NB4 (cell line): ENCODE results near the gene SYNPO.
A peak's percentile ranks its signal among the peaks of the same experiment; 100 is the strongest.

Experiments
- DNase-seq: peaks from one replicate; pipeline ENCODE4 v3.0.0; 2010; ENCODE audit warnings: low read depth
- H3K4me3 ChIP-seq: one replicate; pipeline ENCODE4 v1.5.1; 2011; ENCODE audit warnings: mild to moderate bottlenecking, low read depth, low read length, moderate library complexity
- MAX ChIP-seq: IDR thresholded peaks from 2 replicates; pipeline ENCODE4 v1.6.1; 2011; ENCODE audit warnings: low read depth, low read length
- MYC ChIP-seq: IDR thresholded peaks from 2 replicates; pipeline ENCODE4 v1.6.1; 2011; ENCODE audit warnings: low read depth, low read length
- POLR2A ChIP-seq: IDR thresholded peaks from 2 replicates; pipeline ENCODE4 v1.6.1; 2011; ENCODE audit warnings: mild to moderate bottlenecking; ENCODE audit not compliant: insufficient read length; ENCODE audit errors: extremely low read depth
- TF ChIP-seq, protein P1 (sequence below): IDR thresholded peaks from one replicate; pipeline ENCODE4 v1.5.1; 2012; ENCODE audit warnings: low read depth, low read length

Gene SYNPO

DNA sequence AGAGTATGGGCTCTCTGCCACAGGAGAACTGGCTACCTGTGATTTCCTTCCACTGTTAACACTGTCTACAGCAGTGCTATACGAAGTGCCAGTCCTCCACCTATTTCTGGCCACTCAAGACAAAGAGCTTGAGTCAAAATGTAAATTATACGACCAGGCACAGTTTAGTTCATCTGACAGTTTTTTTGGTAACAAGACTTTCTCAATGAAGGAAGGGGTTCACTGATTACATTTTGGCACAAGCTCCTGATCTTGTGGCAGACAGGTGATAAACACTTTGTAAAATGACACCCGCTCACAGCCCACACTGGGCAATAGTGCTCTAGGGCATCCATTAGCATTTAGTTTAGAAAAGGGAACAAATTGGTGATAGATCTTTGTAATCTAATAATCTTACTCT lies 51.8 kb downstream of the SYNPO start:
- no peak for TF ChIP-seq POLR2A
- no peak for TF ChIP-seq MAX
- TF ChIP-seq, protein P1, sequence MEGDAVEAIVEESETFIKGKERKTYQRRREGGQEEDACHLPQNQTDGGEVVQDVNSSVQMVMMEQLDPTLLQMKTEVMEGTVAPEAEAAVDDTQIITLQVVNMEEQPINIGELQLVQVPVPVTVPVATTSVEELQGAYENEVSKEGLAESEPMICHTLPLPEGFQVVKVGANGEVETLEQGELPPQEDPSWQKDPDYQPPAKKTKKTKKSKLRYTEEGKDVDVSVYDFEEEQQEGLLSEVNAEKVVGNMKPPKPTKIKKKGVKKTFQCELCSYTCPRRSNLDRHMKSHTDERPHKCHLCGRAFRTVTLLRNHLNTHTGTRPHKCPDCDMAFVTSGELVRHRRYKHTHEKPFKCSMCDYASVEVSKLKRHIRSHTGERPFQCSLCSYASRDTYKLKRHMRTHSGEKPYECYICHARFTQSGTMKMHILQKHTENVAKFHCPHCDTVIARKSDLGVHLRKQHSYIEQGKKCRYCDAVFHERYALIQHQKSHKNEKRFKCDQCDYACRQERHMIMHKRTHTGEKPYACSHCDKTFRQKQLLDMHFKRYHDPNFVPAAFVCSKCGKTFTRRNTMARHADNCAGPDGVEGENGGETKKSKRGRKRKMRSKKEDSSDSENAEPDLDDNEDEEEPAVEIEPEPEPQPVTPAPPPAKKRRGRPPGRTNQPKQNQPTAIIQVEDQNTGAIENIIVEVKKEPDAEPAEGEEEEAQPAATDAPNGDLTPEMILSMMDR, result no peak
- TF ChIP-seq MYC, result no peak
- no peak overlapping the region for H3K4me3 ChIP-seq
- DNase-seq, result no peak

DNA sequence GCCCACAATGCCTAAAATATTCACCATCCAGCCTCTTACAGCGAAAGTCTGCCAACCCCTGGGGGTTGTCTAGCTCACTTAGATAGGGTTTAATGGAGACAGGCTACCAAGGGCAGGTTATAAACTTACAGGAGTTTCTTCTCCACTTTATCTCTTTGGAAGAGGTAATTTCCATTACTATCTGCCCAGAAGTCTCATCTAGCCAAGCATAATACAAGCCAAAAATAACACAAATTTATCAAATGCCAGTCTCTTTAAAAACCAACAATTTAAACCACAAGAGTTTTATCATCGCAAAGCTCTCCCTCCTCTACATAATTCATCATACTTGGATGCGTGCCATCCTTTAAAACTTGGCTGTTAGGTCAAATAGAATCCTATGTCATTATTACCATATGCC lies 54.2 kb downstream of the SYNPO start:
- TF ChIP-seq MAX, result no peak
- TF ChIP-seq, protein P1, result no peak
- TF ChIP-seq MYC, result no peak
- no peak for TF ChIP-seq POLR2A
- H3K4me3 ChIP-seq, result no peak overlapping the region
- no peak for DNase-seq

DNA sequence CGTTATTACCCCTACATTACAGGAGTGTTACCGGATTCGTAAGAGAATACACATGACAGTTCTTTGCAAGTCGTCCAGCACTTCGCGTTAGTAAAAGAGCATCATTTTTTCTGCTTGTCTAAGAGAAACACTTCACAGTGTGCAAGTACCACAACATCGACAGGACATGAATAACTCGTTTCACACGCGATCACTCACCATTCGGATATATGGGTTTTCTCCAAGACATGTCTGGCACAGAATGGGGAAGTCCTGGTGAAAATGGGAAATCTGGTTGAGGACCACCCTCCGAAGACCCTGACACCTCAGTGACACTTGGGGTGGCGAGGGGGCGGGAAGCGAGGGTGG lies 59.8 kb downstream of the SYNPO start:
- TF ChIP-seq, protein P1, result no peak
- no peak for TF ChIP-seq MYC
- no peak for TF ChIP-seq MAX
- no peak for TF ChIP-seq POLR2A
- no peak for DNase-seq
- H3K4me3 ChIP-seq, result peak overlapping the region; percentile 100

- peak within 1 kb of the TSS; percentile 100 for H3K4me3 ChIP-seq
- peak; percentile 30; the same call in 1 of the 2 replicates for TF ChIP-seq MAX
- TF ChIP-seq MYC, result peak; percentile 56
- TF ChIP-seq, protein P1, result peak; percentile 28
- peak; percentile 81 for TF ChIP-seq POLR2A
- peak; percentile 91 for DNase-seq
These were observed 60.3 kb downstream of the SYNPO start, which contains the start of gene RBM22 for GRCh38 chr5:150700594-150701377. Gene RBM22 (minus strand): TSS chr5:150701062. CDS start chr5:150700985, 77 bp downstream.

- TF ChIP-seq, protein P1, result no peak
- TF ChIP-seq MYC (no peak), POLR2A (no peak), MAX (no peak)
- no peak overlapping the region for H3K4me3 ChIP-seq
- DNase-seq, result peak; percentile 69
These were observed 63.3 kb downstream of the SYNPO start for GRCh38 chr5:150703762-150704161.
